D721Med (cell line): ENCODE results near the gene ZNF512B.
"Not testable (repeated sequence)": the region's sequence is repeated elsewhere in the genome, so short reads cannot be mapped to it uniquely, and the experiment has no call there.

Source experiments
- DNase-seq: peaks from one replicate; pipeline ENCODE4 v3.0.0; 2011; ENCODE audit warnings: low spot score; ENCODE audit not compliant: insufficient read length
- FAIRE-seq: peaks from 2 replicates; lab custom pipeline; 2011; peaks lifted over from hg19 to GRCh38; lab: Jason Lieb, UNC
- CTCF ChIP-seq: IDR thresholded peaks from 2 replicates; pipeline ENCODE4 v1.5.1; 2012; ENCODE audit warnings: mild to moderate bottlenecking, control low read depth; ENCODE audit not compliant: insufficient read depth; ENCODE audit errors: missing control alignments

ZNF512B gene

DNA sequence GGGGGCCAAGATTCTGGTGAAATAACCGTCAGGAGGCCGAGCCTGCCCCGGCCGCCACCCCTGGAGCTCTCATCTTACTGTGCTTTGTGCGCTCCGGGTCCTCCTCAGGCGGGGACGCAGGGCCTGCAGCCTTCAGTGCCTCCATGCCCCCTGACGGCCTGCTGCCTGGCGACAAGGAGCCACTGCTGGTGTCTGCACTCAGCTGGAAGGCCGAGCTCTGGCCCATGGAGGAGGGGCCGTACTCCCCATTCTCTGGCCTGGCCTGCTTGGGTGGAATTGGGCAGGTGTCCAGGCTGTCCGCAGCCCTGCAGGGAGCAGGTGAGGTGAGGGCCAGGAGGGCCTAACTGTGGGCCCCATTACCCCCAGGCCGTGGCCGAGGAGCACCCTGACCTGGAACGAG lies 5.3 kb downstream of the ZNF512B start:
- DNase-seq (no peak), FAIRE-seq (no peak)

DNA sequence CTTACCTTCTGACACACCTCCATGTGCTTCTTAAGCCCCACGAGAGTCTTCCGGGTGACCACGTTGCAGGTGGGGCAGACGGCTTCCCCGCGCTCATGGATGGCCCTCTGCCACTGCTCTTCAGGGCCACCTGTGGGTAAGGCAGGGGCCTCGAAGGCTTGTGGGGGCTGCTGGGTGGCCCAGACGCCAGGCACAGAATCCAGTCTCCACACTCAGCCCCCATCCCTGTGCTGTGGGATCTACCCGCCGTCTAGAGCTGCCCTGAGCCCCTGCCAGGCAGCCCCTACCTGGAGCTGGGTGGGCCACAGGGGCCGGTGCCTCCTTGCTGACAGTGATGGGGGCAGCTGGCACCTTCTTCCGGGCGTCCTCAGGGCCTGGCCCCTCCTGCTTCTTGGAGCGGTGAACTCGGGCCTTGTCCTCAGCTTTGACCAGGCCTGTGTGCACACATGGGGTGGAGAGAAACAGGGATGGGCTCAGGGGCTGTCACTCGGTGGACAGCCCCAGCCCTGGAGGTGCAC lies 5.9 kb downstream of the ZNF512B start:
- FAIRE-seq (no peak), DNase-seq (no peak)
- no peak for TF ChIP-seq CTCF

More for the DNA sequence above, 5.3 kb downstream of the ZNF512B start:
- TF ChIP-seq CTCF = no peak

GRCh38 chr20:63963348-63963741 lies 6.4 kb downstream of the ZNF512B start:
- FAIRE-seq = no peak

GRCh38 chr20:63962426-63963347 lies 7.0 kb downstream of the ZNF512B start:
- DNase-seq (no peak), FAIRE-seq (no peak)
- no peak for TF ChIP-seq CTCF

More at GRCh38 chr20:63963348-63963741, 6.4 kb downstream of the ZNF512B start:
- TF ChIP-seq CTCF = no peak
- DNase-seq = no peak

- no peak for TF ChIP-seq CTCF
- DNase-seq (no peak), FAIRE-seq (no peak)
Measured at GRCh38 chr20:63961664-63962425, 7.9 kb downstream of the ZNF512B start.

DNA sequence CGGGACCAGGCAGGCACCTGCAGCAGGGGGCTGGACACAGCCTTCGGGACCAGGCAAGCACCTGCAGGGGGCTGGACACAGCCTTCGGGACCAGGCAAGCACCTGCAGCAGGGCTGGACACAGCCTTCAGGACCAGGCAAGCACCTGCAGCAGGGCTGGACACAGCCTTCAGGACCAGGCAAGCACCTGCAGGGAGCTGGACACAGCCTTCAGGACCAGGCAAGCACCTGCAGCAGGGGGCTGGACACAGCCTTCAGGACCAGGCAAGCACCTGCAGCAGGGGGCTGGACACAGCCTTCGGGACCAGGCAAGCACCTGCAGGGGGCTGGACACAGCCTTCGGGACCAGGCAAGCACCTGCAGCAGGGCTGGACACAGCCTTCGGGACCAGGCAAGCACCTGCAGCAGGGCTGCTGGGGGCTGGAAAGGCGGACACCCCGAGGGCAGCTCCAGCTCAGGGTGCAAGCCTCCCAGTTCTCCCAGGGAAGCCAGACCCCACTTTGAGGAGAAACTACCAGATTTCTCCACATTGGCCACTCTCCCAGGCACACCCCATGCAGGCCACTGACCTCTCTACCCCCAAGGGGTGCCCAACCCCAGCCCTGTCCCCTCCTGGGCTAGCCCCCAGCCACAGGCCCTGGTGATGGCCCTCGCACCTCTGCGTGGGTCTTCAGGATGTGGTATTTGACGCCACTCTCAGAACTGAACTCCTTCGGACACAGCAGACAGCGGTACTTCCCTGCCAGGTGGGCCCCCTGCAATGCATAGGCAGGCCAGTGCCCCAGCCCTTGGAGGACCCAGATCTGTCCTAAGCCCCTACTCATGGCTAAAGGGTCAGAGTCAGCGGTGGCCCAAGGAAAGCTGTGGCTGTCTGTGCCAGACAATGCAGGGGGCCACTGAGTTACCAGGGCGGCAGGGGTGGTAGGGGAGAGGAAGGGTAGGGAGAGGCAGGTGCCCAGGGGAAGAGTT lies 8.8 kb downstream of the ZNF512B start:
- FAIRE-seq, DNase-seq: not testable (repeated sequence)
